GM23248 (cell line): ENCODE data around the gene POMGNT2. TPM values are rescaled to one million over a fixed set of nuclear protein-coding genes. Genes with fewer than 3 reads are reported as not detected.

Source experiments
- DNase-seq: peaks from one replicate; pipeline ENCODE4 v3.0.0-alpha.2; 2015
- H2AFZ ChIP-seq: fragments of 200-600 bp; sonication (generic); 2 replicates; pipeline ENCODE4 v1.6.1; 2016; ENCODE audit warnings: antibody characterized with exemption
- H3F3A ChIP-seq: fragments of 200-600 bp; sonication (generic); 2 replicates; pipeline ENCODE4 v1.6.1; 2016; ENCODE audit warnings: mild to moderate bottlenecking, antibody characterized with exemption, mixed run types; ENCODE audit not compliant: insufficient read depth
- H3K27ac ChIP-seq: fragments of 200-600 bp; sonication (generic); 2 replicates; pipeline ENCODE4 v1.5.1; 2016; ENCODE audit warnings: mild to moderate bottlenecking
- H3K27me3 ChIP-seq: fragments of 200-600 bp; sonication (generic); replicated peaks from 2 replicates; pipeline ENCODE4 v1.6.1; 2016; ENCODE audit warnings: mild to moderate bottlenecking; ENCODE audit not compliant: insufficient read depth
- H3K36me3 ChIP-seq: fragments of 200-600 bp; sonication (generic); 2 replicates; pipeline ENCODE4 v1.6.1; 2016; ENCODE audit warnings: low read depth, mild to moderate bottlenecking
- H3K4me1 ChIP-seq: fragments of 200-600 bp; sonication (generic); 2 replicates; pipeline ENCODE4 v1.6.1; 2016; ENCODE audit warnings: mild to moderate bottlenecking; ENCODE audit not compliant: insufficient read depth
- H3K4me2 ChIP-seq: fragments of 200-600 bp; sonication (generic); one replicate; pipeline ENCODE4 v1.6.1; 2016; ENCODE audit warnings: mild to moderate bottlenecking; ENCODE audit not compliant: unreplicated experiment
- H3K4me3 ChIP-seq: fragments of 200-600 bp; sonication (generic); 2 replicates; pipeline ENCODE4 v1.5.1; 2016; ENCODE audit warnings: mild to moderate bottlenecking
- H3K79me2 ChIP-seq: fragments of 200-600 bp; sonication (generic); 2 replicates; pipeline ENCODE4 v1.6.1; 2016; ENCODE audit warnings: mild to moderate bottlenecking; ENCODE audit not compliant: insufficient read depth
- H3K9ac ChIP-seq: fragments of 200-600 bp; sonication (generic); 2 replicates; pipeline ENCODE4 v1.6.1; 2016; ENCODE audit warnings: mild to moderate bottlenecking
- H3K9me2 ChIP-seq: fragments of 200-600 bp; sonication (generic); 2 replicates; pipeline ENCODE4 v1.6.1; 2016; ENCODE audit warnings: mixed run types, mild to moderate bottlenecking, moderate library complexity; ENCODE audit not compliant: insufficient read depth
- H3K9me3 ChIP-seq: fragments of 200-600 bp; sonication (generic); one replicate; pipeline ENCODE4 v1.6.1; 2017; ENCODE audit warnings: low read depth
- H4K20me1 ChIP-seq: fragments of 200-600 bp; sonication (generic); 2 replicates; pipeline ENCODE4 v1.6.0; 2016; ENCODE audit not compliant: insufficient read depth
- EZH2 ChIP-seq: fragments of 200-600 bp; sonication (generic); IDR thresholded peaks from 2 replicates; pipeline ENCODE4 v1.6.1; 2018; ENCODE audit warnings: antibody characterized with exemption, mild to moderate bottlenecking; ENCODE audit not compliant: insufficient read depth, poor library complexity, severe bottlenecking
- EZH2phosphoT487 ChIP-seq: fragments of 200-600 bp; sonication (generic); IDR thresholded peaks from 2 replicates; pipeline ENCODE4 v1.6.1; 2018; ENCODE audit warnings: antibody characterized with exemption, moderate library complexity, mild to moderate bottlenecking, low read depth; ENCODE audit not compliant: insufficient read depth
- WGBS, 2 experiments: methylation state at CpG; one replicate each; pipeline ENCODE4 v1.1.6; 2015 to 2017; ENCODE audit warnings: low lambda C conversion rate in 2 of 2, low coverage in 1 of 2; ENCODE audit errors: missing lambda C conversion rate in 2 of 2; 5-methylcytosine and 5-hydroxymethylcytosine counted together
- in situ Hi-C: fragments of 300-500 bp; cut with MboI; formaldehyde crosslinking; loops from 2 replicates; pipeline ENCODE4 v1.15.0; 2020
- polyA plus RNA-seq: library from polyadenylated mRNA; unstranded; fragments of >200 nt; fragmentation: Nextera tagmentation; extraction: Ambion mirVana; gene quantifications from 2 replicates; pipeline ENCODE4 v1.2.1, GENCODE V29; 2016
- total RNA-seq: library from RNA; depleted of rRNA; stranded (reverse); fragments of >200 nt; shearing (Covaris generic); gene quantifications from 2 replicates; pipeline ENCODE4 v1.2.3, GENCODE V29; 2014

The POMGNT2 gene
- total and polyA plus RNA-seq, 2 experiments from 2014 or later, result 10.6 to 11.6 TPM

GRCh38 chr3:43148033-43148432 is 42.2 kb upstream of the POMGNT2 start:
- Histone ChIP-seq H3K9me3 (no peaks in the 10 kb centered on the region), H3K36me3 (no peaks in the 10 kb centered on the region), H3K27me3 (no peaks in the 10 kb centered on the region), H3K4me1 (peaks cover 13% of the 10 kb centered on the region; the same call in 1 of the 2 replicates), H3K79me2 (no peaks in the 10 kb centered on the region), H3K9me2 (no peaks in the 10 kb centered on the region), H4K20me1 (no peaks in the 10 kb centered on the region), H3K4me3 (no peak overlapping the region), H3K9ac (no peak overlapping the region), H3K27ac (no peak overlapping the region), H2AFZ (no peak overlapping the region), H3F3A (no peaks in the 10 kb centered on the region; the same call in 1 of the 2 replicates), H3K4me2 (no peak overlapping the region)
- no peak for TF ChIP-seq EZH2phosphoT487
- TF ChIP-seq EZH2, result no peak
- in situ Hi-C loops, result no loop called here
- DNase-seq, result no peak

GRCh38 chr3:43146599-43146998 is 40.7 kb upstream of the POMGNT2 start:
- TF ChIP-seq EZH2phosphoT487 (no peak), EZH2 (no peak)
- no peak overlapping the region for H3K27ac ChIP-seq
- H3K4me1 ChIP-seq, result peaks cover 11% of the 10 kb centered on the region; the same call in 1 of the 2 replicates
- no peak for DNase-seq
- H3K27me3 ChIP-seq, result no peaks in the 10 kb centered on the region
- in situ Hi-C loops, result no loop called here
- H3K9me3 ChIP-seq, result no peaks in the 10 kb centered on the region
- H3K9ac ChIP-seq, result no peak overlapping the region
- H3K9me2 ChIP-seq, result no peaks in the 10 kb centered on the region
- no peaks in the 10 kb centered on the region; the same call in 1 of the 2 replicates for H3F3A ChIP-seq
- no peak overlapping the region for H2AFZ ChIP-seq
- H3K4me2 ChIP-seq, result no peak overlapping the region
- H3K79me2 ChIP-seq, result no peaks in the 10 kb centered on the region
- no peak overlapping the region for H3K4me3 ChIP-seq
- H4K20me1 ChIP-seq, result no peaks in the 10 kb centered on the region
- no peaks in the 10 kb centered on the region for H3K36me3 ChIP-seq
- 80 to 85% methylated on average over 1 of the region's 1 CpG for WGBS, 2 experiments

DNA sequence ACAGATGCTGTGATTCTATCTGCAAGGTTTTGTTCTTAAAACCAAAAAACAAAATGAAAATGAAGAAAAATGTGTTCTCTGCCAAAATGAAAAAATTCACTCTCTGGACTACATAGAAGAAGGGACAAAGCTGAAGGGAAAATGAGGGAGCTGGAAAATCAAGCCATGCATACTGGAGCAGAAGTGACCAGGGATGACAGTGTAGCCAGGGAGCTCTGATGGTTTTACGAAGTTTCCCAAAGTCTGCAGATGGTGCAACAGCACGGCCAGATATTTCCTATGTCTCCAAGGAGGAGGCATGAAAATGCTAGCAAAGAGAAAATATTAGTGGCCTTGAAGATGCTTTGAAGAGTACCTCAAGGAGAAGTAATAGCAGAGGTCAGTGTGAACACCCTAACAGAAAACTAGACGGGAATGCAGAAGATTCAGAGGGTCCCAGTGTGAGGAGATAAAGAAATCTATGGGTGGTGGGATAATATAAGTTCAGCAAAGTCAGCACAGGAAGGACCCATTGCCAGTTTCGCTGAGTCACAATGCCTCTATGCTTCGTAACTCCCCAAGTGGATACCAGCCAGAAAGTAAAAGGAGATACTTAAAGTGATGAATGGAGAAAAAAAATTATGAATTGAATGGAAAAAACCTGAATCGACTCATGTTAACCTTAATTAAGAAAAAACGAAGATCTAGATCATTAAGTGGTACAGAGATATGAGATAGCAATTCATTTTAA is 39.0 kb upstream of the POMGNT2 start:
- Histone ChIP-seq H3K27ac (peak overlapping the region; percentile 33), H3K27me3 (no peaks in the 10 kb centered on the region), H3F3A (no peaks in the 10 kb centered on the region; the same call in 1 of the 2 replicates), H3K36me3 (no peaks in the 10 kb centered on the region), H3K4me3 (no peak overlapping the region), H2AFZ (peak overlapping the region; percentile 70), H4K20me1 (no peaks in the 10 kb centered on the region), H3K9me2 (no peaks in the 10 kb centered on the region), H3K4me2 (peak overlapping the region; percentile 60), H3K9ac (peak overlapping the region; percentile 14), H3K4me1 (peaks cover 11% of the 10 kb centered on the region; the same call in 1 of the 2 replicates), H3K79me2 (no peaks in the 10 kb centered on the region), H3K9me3 (no peaks in the 10 kb centered on the region)
- in situ Hi-C loops, result no loop called here
- DNase-seq, result peak; percentile 85
- WGBS, 2 experiments, result 41 to 42% methylated on average over 7 of the region's 7 CpGs
- TF ChIP-seq EZH2, result no peak
- TF ChIP-seq EZH2phosphoT487, result no peak

DNA sequence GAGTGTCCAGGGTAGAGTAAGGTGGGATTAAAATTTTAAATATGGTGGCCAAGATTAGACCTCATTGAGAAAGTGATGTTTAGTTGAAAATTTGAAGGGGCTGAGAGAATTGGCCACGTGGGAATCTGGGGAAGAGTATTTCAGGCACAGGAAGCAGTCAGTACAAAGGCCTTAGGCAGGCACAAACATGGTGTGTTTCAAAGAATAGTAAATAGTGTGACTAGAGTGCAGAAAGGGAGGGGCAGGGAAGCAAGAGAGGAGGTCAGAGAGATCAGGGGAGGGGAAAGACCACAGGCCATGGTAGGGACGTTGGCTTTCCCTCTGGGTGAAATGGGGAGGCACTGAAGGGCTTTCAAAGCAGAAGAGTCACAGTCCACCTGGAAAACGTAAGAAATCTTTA is 36.6 kb upstream of the POMGNT2 start:
- H3K4me1 ChIP-seq, result peaks cover 11% of the 10 kb centered on the region; the same call in 1 of the 2 replicates
- H3K79me2 ChIP-seq, result no peaks in the 10 kb centered on the region
- no peaks in the 10 kb centered on the region for H3K27me3 ChIP-seq
- DNase-seq, result no peak
- no peaks in the 10 kb centered on the region for H4K20me1 ChIP-seq
- H3K9me2 ChIP-seq, result no peaks in the 10 kb centered on the region
- TF ChIP-seq EZH2phosphoT487 (no peak), EZH2 (no peak)
- no peak overlapping the region for H3K27ac ChIP-seq
- H3K4me3 ChIP-seq, result no peak overlapping the region
- 12 to 13% methylated on average over 3 of the region's 3 CpGs for WGBS, 2 experiments
- no peak overlapping the region for H2AFZ ChIP-seq
- no peak overlapping the region for H3K9ac ChIP-seq
- in situ Hi-C loops, result no loop called here
- no peaks in the 10 kb centered on the region; the same call in 1 of the 2 replicates for H3F3A ChIP-seq
- no peak overlapping the region for H3K4me2 ChIP-seq
- no peaks in the 10 kb centered on the region for H3K9me3 ChIP-seq
- no peaks in the 10 kb centered on the region for H3K36me3 ChIP-seq
